H9 (cell line): ENCODE results near the gene SURF4. TPM values are rescaled to one million over a fixed set of nuclear protein-coding genes. Genes with fewer than 3 reads are reported as not detected.

Experiments used
- DNase-seq: peaks from one replicate; pipeline ENCODE4 v3.0.0-alpha.2; 2017
- H2AFZ ChIP-seq: one replicate; pipeline ENCODE4 v1.6.1; 2013; ENCODE audit warnings: mild to moderate bottlenecking, low read length, control low read depth, moderate library complexity
- H2AK5ac ChIP-seq: 2 replicates; pipeline ENCODE4 v1.6.1; 2013; ENCODE audit warnings: low read length, control low read depth, mixed read lengths; ENCODE audit not compliant: insufficient read length
- H2BK120ac ChIP-seq: one replicate; pipeline ENCODE4 v1.6.1; 2013; ENCODE audit warnings: low read depth, mild to moderate bottlenecking, low read length, control low read depth, inconsistent platforms; ENCODE audit not compliant: poor library complexity, severe bottlenecking
- H2BK12ac ChIP-seq: 2 replicates; pipeline ENCODE4 v1.6.1; 2013; ENCODE audit warnings: low read length, control low read depth, mixed read lengths, low read depth; ENCODE audit not compliant: insufficient read length
- H2BK15ac ChIP-seq: 2 replicates; pipeline ENCODE4 v1.6.1; 2013; ENCODE audit warnings: low read depth, low read length, control low read depth
- H2BK20ac ChIP-seq: one replicate; pipeline ENCODE4 v1.6.1; 2013; ENCODE audit warnings: low read depth, mild to moderate bottlenecking, low read length, control low read depth, inconsistent platforms; ENCODE audit not compliant: poor library complexity, severe bottlenecking
- H2BK5ac ChIP-seq: 2 replicates; pipeline ENCODE4 v1.6.1; 2013; ENCODE audit warnings: low read length, control low read depth, mixed read lengths; ENCODE audit not compliant: insufficient read length
- H3K14ac ChIP-seq: 2 replicates; pipeline ENCODE4 v1.6.1; 2013; ENCODE audit warnings: low read length, control low read depth; ENCODE audit not compliant: insufficient read depth
- H3K18ac ChIP-seq: 2 replicates; pipeline ENCODE4 v1.6.1; 2013; ENCODE audit warnings: low read depth, mild to moderate bottlenecking, mixed read lengths, low read length, control low read depth; ENCODE audit not compliant: insufficient read length
- H3K23ac ChIP-seq: 2 replicates; pipeline ENCODE4 v1.6.1; 2013; ENCODE audit warnings: low read length, control low read depth, mixed read lengths, low read depth; ENCODE audit not compliant: insufficient read length
- H3K23me2 ChIP-seq: 2 replicates; pipeline ENCODE4 v1.6.1; 2013; ENCODE audit warnings: low read depth, mild to moderate bottlenecking, mixed read lengths, low read length, control low read depth; ENCODE audit not compliant: insufficient read length, poor library complexity, severe bottlenecking
- H3K27ac ChIP-seq: 2 replicates; pipeline ENCODE4 v1.5.1; 2013; ENCODE audit warnings: low read length, control low read depth, mixed read lengths, low read depth; ENCODE audit not compliant: insufficient read length
- H3K27me3 ChIP-seq: 2 replicates; pipeline ENCODE4 v1.6.1; 2013; ENCODE audit warnings: low read length, control low read depth, inconsistent platforms; ENCODE audit not compliant: insufficient read depth
- H3K4ac ChIP-seq: 2 replicates; pipeline ENCODE4 v1.6.1; 2013; ENCODE audit warnings: low read depth, mild to moderate bottlenecking, control low read depth, inconsistent platforms, low read length, moderate library complexity
- H3K4me1 ChIP-seq: 2 replicates; pipeline ENCODE4 v1.6.1; 2013; ENCODE audit warnings: low read length, control low read depth, inconsistent platforms; ENCODE audit not compliant: insufficient read depth
- H3K4me2 ChIP-seq: 2 replicates; pipeline ENCODE4 v1.6.1; 2013; ENCODE audit warnings: low read length, control low read depth, mixed read lengths; ENCODE audit not compliant: insufficient read length, insufficient read depth
- H3K56ac ChIP-seq: 2 replicates; pipeline ENCODE4 v1.6.1; 2013; ENCODE audit warnings: low read depth, mild to moderate bottlenecking, mixed read lengths, low read length, control low read depth; ENCODE audit not compliant: insufficient read length
- H3K79me1 ChIP-seq: 2 replicates; pipeline ENCODE4 v1.6.1; 2013; ENCODE audit warnings: low read depth, mild to moderate bottlenecking, moderate library complexity, low read length, control low read depth, inconsistent platforms; ENCODE audit not compliant: insufficient read depth, poor library complexity, severe bottlenecking
- H3K79me2 ChIP-seq: 2 replicates; pipeline ENCODE4 v1.6.1; 2013; ENCODE audit warnings: low read length, control low read depth, inconsistent platforms; ENCODE audit not compliant: insufficient read depth
- H3K9ac ChIP-seq: 2 replicates; pipeline ENCODE4 v1.6.1; 2013; ENCODE audit warnings: low read length, control low read depth, mixed read lengths; ENCODE audit not compliant: insufficient read length; ENCODE audit errors: extremely low read depth
- H3K9me3 ChIP-seq: one replicate; pipeline ENCODE4 v1.6.1; 2013; ENCODE audit warnings: low read depth, low read length, inconsistent platforms; ENCODE audit not compliant: control insufficient read depth
- H3T11ph ChIP-seq: one replicate; pipeline ENCODE4 v1.6.1; 2013; ENCODE audit warnings: mild to moderate bottlenecking, low read length, control low read depth, inconsistent platforms
- H4K20me1 ChIP-seq: one replicate; pipeline ENCODE4 v1.6.1; 2013; ENCODE audit not compliant: control insufficient read depth, insufficient read length, insufficient read depth
- H4K5ac ChIP-seq: 2 replicates; pipeline ENCODE4 v1.6.1; 2013; ENCODE audit warnings: low read depth, mild to moderate bottlenecking, mixed read lengths, low read length, control low read depth; ENCODE audit not compliant: insufficient read length
- H4K8ac ChIP-seq: replicated peaks from 2 replicates; pipeline ENCODE4 v1.6.1; 2013; ENCODE audit warnings: low read length, control low read depth, mixed read lengths, low read depth; ENCODE audit not compliant: insufficient read length
- H4K91ac ChIP-seq: 2 replicates; pipeline ENCODE4 v1.6.1; 2013; ENCODE audit warnings: low read depth, mild to moderate bottlenecking, moderate library complexity, mixed read lengths, low read length, control low read depth; ENCODE audit not compliant: insufficient read length
- H3K27ac Mint-ChIP-seq, 3 experiments: 2 replicates in 2 of 3; 3 replicates in 1 of 3; pipeline ENCODE4 v1.8.0; 2020 to 2021; ENCODE audit warnings: mixed read lengths in 3 of 3, mild to moderate bottlenecking in 1 of 3, moderate library complexity in 1 of 3
- H3K27me3 Mint-ChIP-seq: 2 replicates; pipeline ENCODE4 v1.8.0; 2021; ENCODE audit warnings: low read depth, mild to moderate bottlenecking, moderate library complexity, mixed read lengths
- H3K36me3 Mint-ChIP-seq, 3 experiments: 2 replicates in 2 of 3; 3 replicates in 1 of 3; pipeline ENCODE4 v1.8.0; 2020 to 2021; ENCODE audit warnings: low read depth in 3 of 3, mixed read lengths in 3 of 3; ENCODE audit not compliant: insufficient read depth in 1 of 3
- H3K4me1 Mint-ChIP-seq, 2 experiments: 2 replicates each; pipeline ENCODE4 v1.8.0; 2020; ENCODE audit warnings: mixed read lengths in 2 of 2
- H3K4me3 Mint-ChIP-seq, 2 experiments: 2 replicates in 1 of 2; 3 replicates in 1 of 2; pipeline ENCODE4 v1.8.0; 2020 to 2021; ENCODE audit warnings: mild to moderate bottlenecking in 2 of 2, mixed read lengths in 2 of 2, moderate library complexity in 1 of 2
- H3K9me3 Mint-ChIP-seq, 2 experiments: 2 replicates in 1 of 2; 3 replicates in 1 of 2; pipeline ENCODE4 v1.8.0; 2020; ENCODE audit warnings: mild to moderate bottlenecking in 2 of 2, mixed read lengths in 2 of 2, moderate library complexity in 1 of 2
- CTCF ChIP-seq: fragments of 200-600 bp; sonication (generic); conservative IDR thresholded peaks from 3 replicates; pipeline ENCODE4 v1.8.0; 2021; ENCODE audit warnings: antibody characterized with exemption, mild to moderate bottlenecking
- WGBS: extraction: QIAGEN DNeasy Blood & Tissue Kit; methylation state at CpG from one replicate; pipeline ENCODE4 v1.1.7; 2013; ENCODE audit warnings: missing lambda C conversion rate, low lambda C conversion rate, mixed read lengths; ENCODE audit not compliant: insufficient read length; ENCODE audit errors: extremely low coverage; 5-methylcytosine and 5-hydroxymethylcytosine counted together
- total RNA-seq: library from RNA; stranded (reverse); gene quantifications from 2 replicates; pipeline ENCODE4 v1.2.1, GENCODE V29; 2021

SURF4 gene
- total RNA-seq, 1 experiment from 2014 or later = 146 TPM

- Histone ChIP-seq H2BK120ac (no peak overlapping the region), H3K4me1 (no peaks in the 10 kb centered on the region), H4K5ac (no peak overlapping the region), H2AK5ac (no peak overlapping the region), H3K27me3 (no peaks in the 10 kb centered on the region), H3K23ac (no peak overlapping the region), H4K91ac (no peak overlapping the region), H3K18ac (no peak overlapping the region), H3K4ac (no peak overlapping the region), H2BK12ac (no peak overlapping the region), H3K27ac (no peak overlapping the region), H2BK5ac (no peak overlapping the region), H3K79me2 (no peaks in the 10 kb centered on the region; the same call in 1 of the 2 replicates), H2BK20ac (no peak overlapping the region), H2AFZ (no peak overlapping the region), H4K20me1 (no peaks in the 10 kb centered on the region), H3K14ac (no peak overlapping the region), H3K4me2 (no peak overlapping the region), H4K8ac (no peak overlapping the region), H3K9ac (no peak overlapping the region), H3K56ac (no peak overlapping the region), H2BK15ac (no peak overlapping the region), H3T11ph (no peak overlapping the region), H3K23me2 (peaks cover 3% of the 10 kb centered on the region), H3K9me3 (no peaks in the 10 kb centered on the region), H3K79me1 (peaks cover 3% of the 10 kb centered on the region)
- no CpG with 5 or more reads among the region's 13 CpGs for WGBS
- Mint-ChIP-seq H3K4me1 (peaks cover 2 to 6% of the 10 kb centered on the region in 2 experiments; a peak in 2 of 4 replicates), H3K27ac (no peak overlapping the region), H3K36me3 (peaks cover 43 to 82% (median 72%) of the 10 kb centered on the region in 3 experiments), H3K9me3 (peaks cover 0 to 1% of the 10 kb centered on the region in 2 experiments; a peak in 1 of 5 replicates), H3K4me3 (no peak overlapping the region), H3K27me3 (no peaks in the 10 kb centered on the region; the same call in 1 of the 2 replicates)
- TF ChIP-seq CTCF = no peak
- DNase-seq = no peak
These were observed 34.9 kb downstream of the SURF4 start for GRCh38 chr9:133340916-133341315.
